Type B pancreatic cell (in vitro differentiated cells): ENCODE results near the gene AASDH. TPM values are rescaled to one million over a fixed set of nuclear protein-coding genes. Genes with fewer than 3 reads are reported as not detected.

Experiments used
- DNase-seq: peaks from one replicate; pipeline ENCODE4 v3.0.0; 2021; ENCODE audit warnings: mixed read lengths; ENCODE audit not compliant: unreplicated experiment; ENCODE audit errors: extremely low spot score
- H3K27ac Mint-ChIP-seq: 2 replicates; pipeline ENCODE4 v1.8.0; 2021; ENCODE audit warnings: mild to moderate bottlenecking, mixed read lengths
- H3K27me3 Mint-ChIP-seq: 2 replicates; pipeline ENCODE4 v1.8.0; 2021; ENCODE audit warnings: mixed read lengths
- H3K36me3 Mint-ChIP-seq: 2 replicates; pipeline ENCODE4 v1.8.0; 2021; ENCODE audit warnings: mixed read lengths
- H3K4me1 Mint-ChIP-seq: one replicate; pipeline ENCODE4 v1.8.0; 2021; ENCODE audit warnings: mixed read lengths; ENCODE audit not compliant: unreplicated experiment
- H3K4me3 Mint-ChIP-seq: 2 replicates; pipeline ENCODE4 v1.8.0; 2021; ENCODE audit warnings: mild to moderate bottlenecking, mixed read lengths
- H3K9me3 Mint-ChIP-seq: 2 replicates; pipeline ENCODE4 v1.8.0; 2021; ENCODE audit warnings: mixed read lengths
- total RNA-seq: library from RNA; stranded (reverse); gene quantifications from 2 replicates; pipeline ENCODE4 v1.2.1, GENCODE V29; 2021; ENCODE audit warnings: low replicate concordance
- TF ChIP-seq, protein P1 (sequence below): fragments of 200-600 bp; sonication (generic); conservative IDR thresholded peaks from 2 replicates; pipeline ENCODE4 v1.5.0; 2021; ENCODE audit warnings: antibody characterized with exemption, mild to moderate bottlenecking

Gene AASDH
- total RNA-seq, 1 donor from 2014 or later: 19.2 TPM

DNA sequence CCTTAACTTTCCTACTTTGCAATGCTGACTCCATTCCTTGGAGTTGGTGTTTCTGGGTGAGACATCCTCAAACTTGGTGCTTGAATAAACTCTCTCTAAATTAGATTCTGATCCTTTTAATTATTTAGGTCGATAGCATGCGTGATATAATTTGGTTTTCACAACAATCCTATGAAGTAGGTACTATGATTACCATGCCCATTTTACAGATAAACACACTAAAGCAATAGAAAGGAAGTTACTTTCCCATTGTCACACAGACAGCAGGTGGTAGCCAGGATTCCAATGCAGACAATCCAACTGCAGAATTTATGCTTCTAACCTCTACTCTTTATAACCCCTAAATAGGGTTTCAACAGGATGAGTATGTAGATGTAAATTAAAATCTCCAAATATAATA is 21.7 kb upstream of the AASDH start:
- H3K4me1 Mint-ChIP-seq: peaks cover 26% of the 10 kb centered on the region
- no peak overlapping the region for H3K4me3 Mint-ChIP-seq
- H3K36me3 Mint-ChIP-seq: peaks cover 8% of the 10 kb centered on the region
- H3K9me3 Mint-ChIP-seq: no peaks in the 10 kb centered on the region
- no peak for DNase-seq
- no peaks in the 10 kb centered on the region for H3K27me3 Mint-ChIP-seq
- TF ChIP-seq, protein P1, sequence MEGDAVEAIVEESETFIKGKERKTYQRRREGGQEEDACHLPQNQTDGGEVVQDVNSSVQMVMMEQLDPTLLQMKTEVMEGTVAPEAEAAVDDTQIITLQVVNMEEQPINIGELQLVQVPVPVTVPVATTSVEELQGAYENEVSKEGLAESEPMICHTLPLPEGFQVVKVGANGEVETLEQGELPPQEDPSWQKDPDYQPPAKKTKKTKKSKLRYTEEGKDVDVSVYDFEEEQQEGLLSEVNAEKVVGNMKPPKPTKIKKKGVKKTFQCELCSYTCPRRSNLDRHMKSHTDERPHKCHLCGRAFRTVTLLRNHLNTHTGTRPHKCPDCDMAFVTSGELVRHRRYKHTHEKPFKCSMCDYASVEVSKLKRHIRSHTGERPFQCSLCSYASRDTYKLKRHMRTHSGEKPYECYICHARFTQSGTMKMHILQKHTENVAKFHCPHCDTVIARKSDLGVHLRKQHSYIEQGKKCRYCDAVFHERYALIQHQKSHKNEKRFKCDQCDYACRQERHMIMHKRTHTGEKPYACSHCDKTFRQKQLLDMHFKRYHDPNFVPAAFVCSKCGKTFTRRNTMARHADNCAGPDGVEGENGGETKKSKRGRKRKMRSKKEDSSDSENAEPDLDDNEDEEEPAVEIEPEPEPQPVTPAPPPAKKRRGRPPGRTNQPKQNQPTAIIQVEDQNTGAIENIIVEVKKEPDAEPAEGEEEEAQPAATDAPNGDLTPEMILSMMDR: no peak
- H3K27ac Mint-ChIP-seq: peak overlapping the region; percentile 29

DNA sequence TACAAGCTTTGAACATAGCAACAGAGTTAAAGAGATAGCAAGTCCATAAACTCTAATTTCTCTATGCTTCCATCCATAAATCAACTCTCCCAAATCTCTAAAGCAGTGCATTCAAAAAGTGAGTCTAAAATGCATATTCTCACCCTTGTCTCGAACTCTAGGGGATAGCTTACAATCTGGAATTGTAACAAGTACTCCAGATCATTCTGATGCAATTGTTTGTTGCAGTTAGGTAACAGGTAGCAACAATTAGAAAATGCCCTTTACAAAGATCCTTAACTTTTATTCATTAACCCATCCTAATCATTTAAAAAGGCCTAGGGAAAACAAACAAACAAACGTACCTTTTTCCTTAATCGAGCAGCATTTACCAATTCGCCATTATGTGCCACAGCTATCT is 18.9 kb upstream of the AASDH start:
- TF ChIP-seq, protein P1: no peak
- Mint-ChIP-seq H3K4me3 (no peak overlapping the region), H3K36me3 (peaks cover 12% of the 10 kb centered on the region), H3K9me3 (no peaks in the 10 kb centered on the region), H3K27me3 (no peaks in the 10 kb centered on the region), H3K4me1 (peaks cover 16% of the 10 kb centered on the region), H3K27ac (no peak overlapping the region)
- DNase-seq: no peak

DNA sequence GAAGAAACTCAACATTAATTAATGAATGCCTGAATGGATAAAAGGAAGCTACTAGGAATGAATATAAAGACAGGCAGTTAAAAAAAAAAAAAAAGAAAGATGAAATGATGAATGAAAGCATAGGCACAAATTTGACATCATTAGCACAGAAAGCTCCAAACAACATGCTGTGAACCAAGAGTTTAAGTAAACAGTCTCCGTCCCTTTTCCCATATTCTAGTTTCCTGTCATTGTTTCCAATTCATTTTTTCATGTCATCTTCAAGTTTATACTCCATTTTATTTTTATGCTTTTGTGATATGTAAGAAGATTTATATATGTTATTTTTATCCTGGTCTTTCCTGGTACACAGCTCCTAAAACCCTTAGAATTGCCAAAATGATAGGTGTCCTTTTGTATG is 17.7 kb upstream of the AASDH start:
- DNase-seq: no peak
- no peak overlapping the region for H3K4me3 Mint-ChIP-seq
- no peak overlapping the region for H3K27ac Mint-ChIP-seq
- H3K27me3 Mint-ChIP-seq: no peaks in the 10 kb centered on the region
- H3K4me1 Mint-ChIP-seq: peaks cover 11% of the 10 kb centered on the region
- TF ChIP-seq, protein P1: no peak
- no peaks in the 10 kb centered on the region for H3K9me3 Mint-ChIP-seq
- H3K36me3 Mint-ChIP-seq: peaks cover 12% of the 10 kb centered on the region

DNA sequence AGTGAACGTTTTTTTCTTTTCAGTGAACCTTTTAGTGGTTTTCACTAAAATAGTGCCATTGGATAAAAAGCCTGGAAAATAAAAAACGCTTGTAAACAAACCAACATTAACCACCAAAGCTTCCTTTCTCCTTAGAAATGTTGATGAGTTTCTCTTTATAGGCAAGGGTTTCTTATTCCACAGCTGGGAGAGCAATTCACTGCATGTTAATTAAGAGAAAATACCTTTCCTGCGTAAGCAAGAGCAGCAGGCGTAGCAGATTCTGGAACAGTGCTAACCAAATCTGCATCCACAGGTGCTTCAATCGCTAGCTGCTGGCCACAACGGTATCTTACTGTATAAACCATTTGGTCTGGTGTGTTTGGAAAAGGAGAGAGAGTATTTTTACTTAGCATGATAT is 13.3 kb upstream of the AASDH start:
- no peaks in the 10 kb centered on the region for H3K9me3 Mint-ChIP-seq
- no peaks in the 10 kb centered on the region for H3K4me1 Mint-ChIP-seq
- H3K36me3 Mint-ChIP-seq: peaks cover 4% of the 10 kb centered on the region
- no peaks in the 10 kb centered on the region for H3K27me3 Mint-ChIP-seq
- DNase-seq: no peak
- TF ChIP-seq, protein P1: no peak
- H3K4me3 Mint-ChIP-seq: no peak overlapping the region
- H3K27ac Mint-ChIP-seq: no peak overlapping the region

DNA sequence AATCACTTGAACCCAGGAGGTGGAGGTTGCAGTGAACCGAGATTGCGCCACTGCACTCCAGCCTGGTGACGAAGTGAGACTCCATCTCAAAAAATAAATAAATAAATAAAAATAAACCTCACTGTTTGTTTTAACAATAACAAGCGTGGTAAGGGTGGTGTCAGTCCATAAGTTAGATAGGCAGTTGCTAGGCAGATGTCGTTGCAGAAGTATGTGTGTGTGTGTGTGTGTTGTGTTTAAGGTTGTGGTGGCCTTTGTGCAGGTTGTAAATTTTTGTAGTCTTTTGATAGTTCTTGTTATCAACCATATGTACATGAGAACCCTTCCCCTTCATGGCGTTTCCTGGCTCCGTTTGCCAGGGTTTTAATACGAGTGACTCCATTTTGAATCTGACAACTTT is 4.0 kb upstream of the AASDH start:
- Mint-ChIP-seq H3K4me3 (no peak overlapping the region), H3K27me3 (no peaks in the 10 kb centered on the region), H3K36me3 (no peaks in the 10 kb centered on the region), H3K27ac (no peak overlapping the region), H3K9me3 (no peaks in the 10 kb centered on the region), H3K4me1 (peaks cover 22% of the 10 kb centered on the region)
- no peak for DNase-seq
- TF ChIP-seq, protein P1: no peak

DNA sequence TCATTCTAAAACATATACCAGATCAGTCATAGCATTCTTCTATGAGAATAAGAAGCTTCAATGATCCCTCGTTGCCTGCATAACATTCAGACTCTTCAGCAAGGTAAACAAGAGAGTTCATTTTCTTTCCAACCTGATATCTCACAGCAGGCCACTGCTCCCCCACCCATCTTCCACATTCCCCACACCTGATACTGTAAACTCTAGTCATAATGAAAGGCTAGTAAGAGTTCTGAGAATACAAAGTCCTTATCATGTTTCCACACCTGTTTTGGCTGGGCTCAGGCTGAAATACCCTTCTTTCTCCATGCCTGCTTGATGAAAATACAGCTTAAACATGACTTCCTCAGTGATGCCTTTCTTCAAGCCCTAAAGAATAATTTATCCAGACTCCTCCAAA is 2.3 kb upstream of the AASDH start:
- Mint-ChIP-seq H3K4me3 (peak overlapping the region; percentile 73), H3K27me3 (no peaks in the 10 kb centered on the region)

More for the DNA sequence above, 2.3 kb upstream of the AASDH start:
- no peak for DNase-seq
- Mint-ChIP-seq H3K36me3 (no peaks in the 10 kb centered on the region), H3K27ac (no peak overlapping the region), H3K4me1 (peaks cover 22% of the 10 kb centered on the region), H3K9me3 (no peaks in the 10 kb centered on the region)
- TF ChIP-seq, protein P1: no peak
